Heart left ventricle (tissue), 13 donors: ENCODE data around the gene CAMTA1.

Source experiments
- POLR2A ChIP-seq, 2 donors: fragments of 450-650 bp; IDR thresholded peaks; one replicate each; pipeline ENCODE4 v1.6.1; 2017; ENCODE audit warnings: antibody characterized with exemption in 2 of 2, mild to moderate bottlenecking in 2 of 2, moderate library complexity in 2 of 2
- TF ChIP-seq, protein P1 (sequence below), 12 donors: fragments of 200-600 bp; sonication (generic) in 4 of 12; IDR thresholded peaks; one replicate each; pipeline versions ENCODE4 v1.5.0 to v1.8.0; 2018 to 2022; ENCODE audit warnings: antibody characterized with exemption in 12 of 12, mild to moderate bottlenecking in 5 of 12
- donor health status: ischemic (EF 13 %, LVEDD 7.1; RV severe dilation, severe dysfunction).
- donor health status: DM: no; HTN: yes; CAD: no.
- donor health status: DM: no; HTN: no; CAD: no.
- donor health status: ischemic (EF 25% LVEDD 6.9; RV normal size, moderate dysfunction).
- donor health status: ischemic (EF 25% LVEDD 5.7; RV mildly dilated, moderate dysfunction).
- donor health status: ischemic (EF 35%, LVEDD 5.7; RV mildly dilated, moderate dysfunction).
- donor health status: nonischemic (EF 11% LVEDD 7.7; RV severe dilation, severe dysfunction).
- donor health status: DM: yes; HTN: yes; CAD: no.
- donor health status: PGD.
- donor health status: ischemic (EF 29% LVEDD 5.4; RV normal size, mild dysfunction).
- donor health status: nonischemic (EF 23%, LVEDD 6.1; RV moderate dilation, normal function).

DNA sequence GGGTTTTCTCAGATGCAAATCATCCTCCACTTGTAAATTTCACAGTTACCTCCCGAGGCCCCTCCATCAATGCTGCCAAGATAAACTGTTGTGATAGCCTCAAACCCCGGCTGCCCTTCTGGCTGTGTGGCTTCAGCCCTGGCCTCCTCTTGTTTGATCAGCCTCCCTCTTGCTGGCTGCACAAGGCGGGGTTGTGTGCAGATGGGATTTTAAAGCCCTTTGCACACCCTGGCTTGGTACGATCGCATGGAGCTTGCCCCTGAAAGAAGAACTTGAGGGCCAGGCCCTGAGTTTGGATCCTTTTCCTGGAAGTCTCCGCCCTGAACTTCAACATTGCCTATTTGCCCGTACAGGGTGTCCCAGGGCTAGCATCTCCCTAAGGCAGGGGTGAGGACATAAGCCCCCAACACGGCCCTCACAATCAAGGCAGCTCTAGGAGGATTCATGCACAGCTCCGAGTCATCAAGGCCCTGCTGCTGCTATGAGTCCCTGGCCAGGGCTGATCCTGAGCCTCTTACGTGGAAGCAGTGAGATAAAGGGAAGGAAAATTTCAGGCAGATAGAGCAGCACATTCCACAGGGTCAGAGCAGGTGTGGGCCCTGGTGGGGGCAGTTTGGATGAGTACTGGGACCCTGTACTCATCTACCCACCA, 804.6 kb downstream of the CAMTA1 start:
- TF ChIP-seq, protein P1, sequence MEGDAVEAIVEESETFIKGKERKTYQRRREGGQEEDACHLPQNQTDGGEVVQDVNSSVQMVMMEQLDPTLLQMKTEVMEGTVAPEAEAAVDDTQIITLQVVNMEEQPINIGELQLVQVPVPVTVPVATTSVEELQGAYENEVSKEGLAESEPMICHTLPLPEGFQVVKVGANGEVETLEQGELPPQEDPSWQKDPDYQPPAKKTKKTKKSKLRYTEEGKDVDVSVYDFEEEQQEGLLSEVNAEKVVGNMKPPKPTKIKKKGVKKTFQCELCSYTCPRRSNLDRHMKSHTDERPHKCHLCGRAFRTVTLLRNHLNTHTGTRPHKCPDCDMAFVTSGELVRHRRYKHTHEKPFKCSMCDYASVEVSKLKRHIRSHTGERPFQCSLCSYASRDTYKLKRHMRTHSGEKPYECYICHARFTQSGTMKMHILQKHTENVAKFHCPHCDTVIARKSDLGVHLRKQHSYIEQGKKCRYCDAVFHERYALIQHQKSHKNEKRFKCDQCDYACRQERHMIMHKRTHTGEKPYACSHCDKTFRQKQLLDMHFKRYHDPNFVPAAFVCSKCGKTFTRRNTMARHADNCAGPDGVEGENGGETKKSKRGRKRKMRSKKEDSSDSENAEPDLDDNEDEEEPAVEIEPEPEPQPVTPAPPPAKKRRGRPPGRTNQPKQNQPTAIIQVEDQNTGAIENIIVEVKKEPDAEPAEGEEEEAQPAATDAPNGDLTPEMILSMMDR (IDR thresholded peaks at IDR 0.05), result no peak
- TF ChIP-seq POLR2A (IDR thresholded peaks at IDR 0.05), result no peak
